ENCODE data around the gene MED29.

- no peak for TF ChIP-seq CTCF (conservative IDR thresholded peaks at IDR 0.05; ENCODE audit: low read depth, low read length)
- no peak for TF ChIP-seq RFX5 (IDR thresholded peaks at IDR 0.05; ENCODE audit: low read depth, low read length)
- TF ChIP-seq BHLHE40 (IDR thresholded peaks at IDR 0.05; ENCODE audit: low read depth, low read length) = no peak
- TF ChIP-seq MXI1 (IDR thresholded peaks at IDR 0.05; ENCODE audit: borderline replicate concordance, low read depth, low read length) = no peak
- TF ChIP-seq CEBPB (IDR thresholded peaks at IDR 0.05; ENCODE audit: low read depth, low read length) = no peak
- no peak for TF ChIP-seq ELK1 (IDR thresholded peaks at IDR 0.05; ENCODE audit: borderline replicate concordance, low read depth, low read length)
These were observed 32.3 kb downstream of the MED29 start for GRCh38 chr19:39423258-39424086.
